ENCODE results near the gene PLA2G6.

Gene PLA2G6

GRCh38 chr22:38085501-38085900 is 96.1 kb downstream of the PLA2G6 start:
- peaks cover 0 to 27% (median 23%) of the 10 kb centered on the region in 4 experiments for H3K4me1 ChIP-seq (ENCODE audit: control extremely low read depth in 1 of 4, control insufficient read depth in 4 of 4, insufficient read depth in 4 of 4, low read length in 3 of 4)
- ChIA-PET CTCF (interaction anchor here (1.5 kb wide), 1 partner anchor 16 kb away, joined by 4 read pairs; no protein-coding TSS in a partner anchor), POLR2A (interaction anchor here (0.6 kb wide), 1 partner anchor 9 kb away, joined by 3 read pairs; no protein-coding TSS in a partner anchor)
- peaks cover 0 to 53% (median 21%) of the 10 kb centered on the region in 5 experiments for H3K27me3 ChIP-seq (replicated peaks in 2 of 5; ENCODE audit: control insufficient read depth in 4 of 5, insufficient read depth in 5 of 5, low read length in 4 of 5)
- H3K27ac ChIP-seq (ENCODE audit: insufficient read depth in 1 of 2, low read depth in 1 of 2, low read length in 2 of 2, poor library complexity in 1 of 2, severe bottlenecking in 2 of 2), result no peak overlapping the region
- H3K4me3 ChIP-seq (ENCODE audit: control insufficient read depth in 1 of 7, extremely low read depth in 1 of 7, insufficient read depth in 4 of 7, low read depth in 2 of 7, low read length in 6 of 7), result no peak overlapping the region
- H3K36me3 ChIP-seq (ENCODE audit: control insufficient read depth in 4 of 4, insufficient read depth in 4 of 4, low read length in 3 of 4), result no peaks in the 10 kb centered on the region
- no peak for DNase-seq
- no peaks in the 10 kb centered on the region for H3K9me3 ChIP-seq (ENCODE audit: control extremely low read depth in 1 of 5, control insufficient read depth in 4 of 5, insufficient read depth in 2 of 5, low read depth in 1 of 5, low read length in 4 of 5)
- WGBS (ENCODE audit: insufficient coverage), result 100% methylated on average over 1 of the region's 5 CpGs

GRCh38 chr22:38085056-38085455 is 96.6 kb downstream of the PLA2G6 start:
- Histone ChIP-seq H3K27me3 (replicated peaks in 2 of 5; ENCODE audit: control insufficient read depth in 4 of 5, insufficient read depth in 5 of 5, low read length in 4 of 5) (peaks cover 0 to 58% (median 21%) of the 10 kb centered on the region in 5 experiments), H3K4me1 (ENCODE audit: control extremely low read depth in 1 of 4, control insufficient read depth in 4 of 4, insufficient read depth in 4 of 4, low read length in 3 of 4) (peaks cover 0 to 27% (median 23%) of the 10 kb centered on the region in 4 experiments), H3K4me3 (ENCODE audit: control insufficient read depth in 1 of 7, extremely low read depth in 1 of 7, insufficient read depth in 4 of 7, low read depth in 2 of 7, low read length in 6 of 7) (no peak overlapping the region), H3K9me3 (ENCODE audit: control extremely low read depth in 1 of 5, control insufficient read depth in 4 of 5, insufficient read depth in 2 of 5, low read depth in 1 of 5, low read length in 4 of 5) (no peaks in the 10 kb centered on the region), H3K27ac (ENCODE audit: insufficient read depth in 1 of 2, low read depth in 1 of 2, low read length in 2 of 2, poor library complexity in 1 of 2, severe bottlenecking in 2 of 2) (no peak overlapping the region), H3K36me3 (ENCODE audit: control insufficient read depth in 4 of 4, insufficient read depth in 4 of 4, low read length in 3 of 4) (no peaks in the 10 kb centered on the region)
- 94% methylated on average over 9 of the region's 12 CpGs for WGBS (ENCODE audit: insufficient coverage)
- ChIA-PET CTCF (interaction anchor here (1.5 kb wide), 1 partner anchor 17 kb away, joined by 4 read pairs; no protein-coding TSS in a partner anchor), POLR2A (interaction anchor here (0.6 kb wide), 1 partner anchor 8 kb away, joined by 3 read pairs; no protein-coding TSS in a partner anchor)
- DNase-seq, result no peak

GRCh38 chr22:38083931-38084631 is 97.5 kb downstream of the PLA2G6 start, which contains the start of gene SLC16A8:
Gene SLC16A8, minus strand, starts transcription at chr22:38084184. Its CDS starts 1,311 bp downstream, at chr22:38082873.
- H3K4me1 ChIP-seq (ENCODE audit: control extremely low read depth in 1 of 4, control insufficient read depth in 4 of 4, insufficient read depth in 4 of 4, low read length in 3 of 4), result peaks cover 0 to 27% (median 23%) of the 10 kb centered on the region in 4 experiments
- peaks cover 0 to 56% (median 21%) of the 10 kb centered on the region in 5 experiments for H3K27me3 ChIP-seq (replicated peaks in 2 of 5; ENCODE audit: control insufficient read depth in 4 of 5, insufficient read depth in 5 of 5, low read length in 4 of 5)
- 96% methylated on average over 5 of the region's 16 CpGs for WGBS (ENCODE audit: insufficient coverage)
- no peak within 1 kb of the TSS for H3K27ac ChIP-seq (ENCODE audit: insufficient read depth in 1 of 2, low read depth in 1 of 2, low read length in 2 of 2, poor library complexity in 1 of 2, severe bottlenecking in 2 of 2)
- H3K9me3 ChIP-seq (ENCODE audit: control extremely low read depth in 1 of 5, control insufficient read depth in 4 of 5, insufficient read depth in 2 of 5, low read depth in 1 of 5, low read length in 4 of 5), result no peaks in the 10 kb centered on the region
- H3K4me3 ChIP-seq (ENCODE audit: control insufficient read depth in 1 of 7, extremely low read depth in 1 of 7, insufficient read depth in 4 of 7, low read depth in 2 of 7, low read length in 6 of 7), result no peak within 1 kb of the TSS
- H3K36me3 ChIP-seq (ENCODE audit: control insufficient read depth in 4 of 4, insufficient read depth in 4 of 4, low read length in 3 of 4), result no peaks in the 10 kb centered on the region
- ChIA-PET POLR2A (no interaction called here), CTCF (interaction anchor here (1.5 kb wide), 1 partner anchor 18 kb away, joined by 4 read pairs; no protein-coding TSS in a partner anchor)
- no peak for DNase-seq

DNA sequence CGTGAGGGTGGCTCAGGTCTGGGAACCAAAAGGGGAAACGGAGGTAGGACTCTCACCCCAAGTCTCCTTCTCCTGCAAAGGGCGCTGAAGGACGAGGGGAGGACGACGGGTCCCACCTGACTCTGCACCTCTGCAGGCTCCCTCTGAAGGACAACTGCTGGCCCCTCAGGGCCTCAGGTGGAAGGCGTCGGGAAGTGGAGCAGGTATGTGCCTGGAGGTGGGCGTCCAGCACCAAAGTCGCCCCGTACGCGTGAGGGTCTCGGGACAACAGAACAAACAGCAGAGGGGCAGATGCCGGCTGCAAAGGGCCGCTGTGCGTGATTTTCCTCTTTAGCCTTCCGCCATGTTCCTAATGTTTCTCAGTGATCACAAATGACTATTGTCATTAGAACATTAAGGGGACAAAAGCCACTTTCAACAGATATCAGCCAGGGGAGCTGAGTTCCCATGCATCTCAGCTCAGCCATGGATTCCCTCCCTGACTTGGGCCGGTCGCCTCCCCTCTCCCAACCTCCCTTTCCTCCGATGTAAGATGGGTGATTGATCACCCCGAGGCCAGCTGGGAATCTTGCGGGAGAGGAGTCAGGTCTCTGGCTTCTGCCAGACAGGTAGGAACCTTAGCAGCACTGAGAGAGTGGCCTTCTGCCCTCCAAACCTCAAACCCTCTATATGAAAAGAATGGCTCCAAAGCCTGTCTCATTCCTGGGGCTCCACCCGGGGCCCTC is 98.5 kb downstream of the PLA2G6 start:
- CTCF ChIA-PET, result no interaction called here
- Histone ChIP-seq H3K4me1 (ENCODE audit: control extremely low read depth in 1 of 4, control insufficient read depth in 4 of 4, insufficient read depth in 4 of 4, low read length in 3 of 4) (peaks cover 0 to 24% (median 20%) of the 10 kb centered on the region in 4 experiments), H3K36me3 (ENCODE audit: control insufficient read depth in 4 of 4, insufficient read depth in 4 of 4, low read length in 3 of 4) (no peaks in the 10 kb centered on the region), H3K27ac (ENCODE audit: insufficient read depth in 1 of 2, low read depth in 1 of 2, low read length in 2 of 2, poor library complexity in 1 of 2, severe bottlenecking in 2 of 2) (no peak overlapping the region), H3K4me3 (ENCODE audit: control insufficient read depth in 1 of 7, extremely low read depth in 1 of 7, insufficient read depth in 4 of 7, low read depth in 2 of 7, low read length in 6 of 7) (no peak overlapping the region), H3K9me3 (ENCODE audit: control extremely low read depth in 1 of 5, control insufficient read depth in 4 of 5, insufficient read depth in 2 of 5, low read depth in 1 of 5, low read length in 4 of 5) (no peaks in the 10 kb centered on the region), H3K27me3 (replicated peaks in 2 of 5; ENCODE audit: control insufficient read depth in 4 of 5, insufficient read depth in 5 of 5, low read length in 4 of 5) (peaks cover 0 to 49% (median 20%) of the 10 kb centered on the region in 5 experiments)
- 83% methylated on average over 18 of the region's 24 CpGs for WGBS (ENCODE audit: insufficient coverage)
- no peak for DNase-seq
- POLR2A ChIA-PET, result interaction anchor here (0.6 kb wide), 1 partner anchor 14 kb away, joined by 3 read pairs; no protein-coding TSS in a partner anchor

GRCh38 chr22:38081941-38082828 is 99.4 kb downstream of the PLA2G6 start:
- no peaks in the 10 kb centered on the region for H3K9me3 ChIP-seq (ENCODE audit: control extremely low read depth in 1 of 5, control insufficient read depth in 4 of 5, insufficient read depth in 2 of 5, low read depth in 1 of 5, low read length in 4 of 5)
- ChIA-PET POLR2A (no interaction called here), CTCF (interaction anchor here (0.5 to 1.0 kb wide), 2 partner anchors 20 to 21 kb away, joined by 3 read pairs; no protein-coding TSS in a partner anchor)
- H3K4me3 ChIP-seq (ENCODE audit: control insufficient read depth in 1 of 7, extremely low read depth in 1 of 7, insufficient read depth in 4 of 7, low read depth in 2 of 7, low read length in 6 of 7), result peak overlapping the region in 4 of 7 experiments; percentile 20 to 64 (median 40)
- H3K4me1 ChIP-seq (ENCODE audit: control extremely low read depth in 1 of 4, control insufficient read depth in 4 of 4, insufficient read depth in 4 of 4, low read length in 3 of 4), result peaks cover 0 to 24% (median 20%) of the 10 kb centered on the region in 4 experiments
- H3K27me3 ChIP-seq (replicated peaks in 2 of 5; ENCODE audit: control insufficient read depth in 4 of 5, insufficient read depth in 5 of 5, low read length in 4 of 5), result peaks cover 0 to 49% (median 18%) of the 10 kb centered on the region in 5 experiments
- no peak overlapping the region for H3K27ac ChIP-seq (ENCODE audit: insufficient read depth in 1 of 2, low read depth in 1 of 2, low read length in 2 of 2, poor library complexity in 1 of 2, severe bottlenecking in 2 of 2)
- peak in 2 of 3 donors; percentile 52 to 60 for DNase-seq
- no peaks in the 10 kb centered on the region for H3K36me3 ChIP-seq (ENCODE audit: control insufficient read depth in 4 of 4, insufficient read depth in 4 of 4, low read length in 3 of 4)
- WGBS (ENCODE audit: insufficient coverage), result 6% methylated on average over 32 of the region's 52 CpGs

DNA sequence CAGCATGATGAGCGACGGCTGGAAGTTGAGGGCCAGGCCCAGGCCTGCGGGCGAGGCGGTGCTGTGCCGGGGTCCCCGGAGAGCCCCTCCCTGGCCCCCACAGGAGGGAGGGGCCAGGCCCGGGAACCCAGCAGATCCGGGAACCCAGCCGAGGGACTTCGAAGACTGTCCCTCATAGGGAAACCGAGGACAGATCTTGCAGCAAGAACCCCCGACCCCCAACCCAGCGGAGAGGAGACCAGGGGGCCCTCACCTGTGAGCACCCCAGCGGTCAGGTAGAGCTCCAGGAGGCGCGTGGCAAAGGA is 100.0 kb downstream of the PLA2G6 start:
- H3K4me3 ChIP-seq (ENCODE audit: control insufficient read depth in 1 of 7, extremely low read depth in 1 of 7, insufficient read depth in 4 of 7, low read depth in 2 of 7, low read length in 6 of 7), result peak overlapping the region in 5 of 7 experiments; percentile 21 to 64 (median 55)

More for the DNA sequence above, 100.0 kb downstream of the PLA2G6 start:
- Histone ChIP-seq H3K36me3 (ENCODE audit: control insufficient read depth in 4 of 4, insufficient read depth in 4 of 4, low read length in 3 of 4) (no peaks in the 10 kb centered on the region), H3K27ac (ENCODE audit: insufficient read depth in 1 of 2, low read depth in 1 of 2, low read length in 2 of 2, poor library complexity in 1 of 2, severe bottlenecking in 2 of 2) (no peak overlapping the region), H3K27me3 (replicated peaks in 2 of 5; ENCODE audit: control insufficient read depth in 4 of 5, insufficient read depth in 5 of 5, low read length in 4 of 5) (peaks cover 0 to 49% (median 18%) of the 10 kb centered on the region in 5 experiments), H3K4me1 (ENCODE audit: control extremely low read depth in 1 of 4, control insufficient read depth in 4 of 4, insufficient read depth in 4 of 4, low read length in 3 of 4) (peaks cover 0 to 24% (median 20%) of the 10 kb centered on the region in 4 experiments), H3K9me3 (ENCODE audit: control extremely low read depth in 1 of 5, control insufficient read depth in 4 of 5, insufficient read depth in 2 of 5, low read depth in 1 of 5, low read length in 4 of 5) (no peaks in the 10 kb centered on the region)
- POLR2A ChIA-PET, result no interaction called here
- DNase-seq, result no peak
- WGBS (ENCODE audit: insufficient coverage), result 4% methylated on average over 17 of the region's 17 CpGs
- CTCF ChIA-PET, result interaction anchor here (0.5 to 1.0 kb wide), 2 partner anchors 20 to 22 kb away, joined by 3 read pairs; no protein-coding TSS in a partner anchor
